ENCODE measurements around the gene RNU6-9.
"Not testable (repeated sequence)": the region's sequence is repeated elsewhere in the genome, so short reads cannot be mapped to it uniquely, and the experiment has no call there.

Gene RNU6-9

DNA sequence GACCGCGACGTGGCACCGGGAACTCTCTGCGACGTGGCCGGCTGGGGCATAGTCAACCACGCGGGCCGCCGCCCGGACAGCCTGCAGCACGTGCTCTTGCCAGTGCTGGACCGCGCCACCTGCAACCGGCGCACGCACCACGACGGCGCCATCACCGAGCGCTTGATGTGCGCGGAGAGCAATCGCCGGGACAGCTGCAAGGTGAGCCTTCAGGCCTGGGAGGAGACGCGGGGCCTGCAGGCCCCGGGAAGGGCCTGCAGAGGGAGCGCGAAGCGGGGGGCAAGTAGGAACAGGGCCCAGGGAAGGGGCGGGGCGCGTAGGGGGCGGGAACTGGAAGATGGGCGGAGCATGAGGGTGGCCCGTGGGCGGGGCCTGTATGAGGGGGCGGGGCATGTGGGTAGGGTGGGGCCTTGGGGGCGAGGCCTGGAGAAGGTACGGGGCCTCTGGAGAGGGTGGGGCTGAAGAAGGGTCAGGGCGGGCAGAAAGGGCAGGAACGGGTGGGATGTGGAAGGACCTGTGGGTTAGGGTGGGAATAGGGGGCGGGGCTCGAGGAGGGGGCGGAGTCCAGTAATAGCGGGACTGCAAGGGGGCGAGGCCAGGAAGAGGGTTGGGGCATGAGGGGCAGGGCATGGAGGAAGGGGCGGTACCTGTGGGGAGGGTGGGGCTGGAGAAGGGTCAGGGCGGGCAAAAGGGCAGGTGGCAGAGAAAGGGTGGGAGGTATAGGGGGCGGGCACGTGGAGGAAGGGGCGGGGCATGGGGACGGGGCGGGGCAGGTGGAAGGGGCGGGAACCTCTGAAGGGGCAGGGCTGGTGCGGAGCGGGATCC is 31.3 kb upstream of the RNU6-9 start:
- no peak for DNase-seq (ENCODE audit: low read depth)

GRCh38 chr19:862581-863314 is 30.5 kb upstream of the RNU6-9 start:
- no peak for DNase-seq (ENCODE audit: low read depth)

DNA sequence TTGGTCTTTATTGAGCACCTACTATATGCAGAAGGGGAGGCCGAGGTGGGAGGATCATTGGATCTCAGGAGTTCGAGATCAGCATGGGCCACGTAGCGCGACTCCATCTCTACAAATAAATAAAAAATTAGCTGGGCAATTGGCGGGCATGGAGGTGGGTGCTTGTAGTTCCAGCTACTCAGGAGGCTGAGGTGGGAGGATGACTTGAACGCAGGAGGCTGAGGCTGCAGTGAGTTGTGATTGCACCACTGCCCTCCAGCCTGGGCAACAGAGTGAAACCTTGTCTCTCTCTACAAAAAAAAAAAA is 30.0 kb upstream of the RNU6-9 start:
- DNase-seq (ENCODE audit: low read depth), result no peak

GRCh38 chr19:866769-867300 is 26.4 kb upstream of the RNU6-9 start:
- DNase-seq (ENCODE audit: low read depth), result peak; percentile 32

GRCh38 chr19:867301-867793 is 25.9 kb upstream of the RNU6-9 start:
- peak; percentile 55 for DNase-seq (ENCODE audit: low read depth)

- DNase-seq (ENCODE audit: low read depth), result peak; percentile 32
These were observed 25.3 kb upstream of the RNU6-9 start for GRCh38 chr19:867855-868457.

GRCh38 chr19:868458-869244 is 24.6 kb upstream of the RNU6-9 start:
- DNase-seq (ENCODE audit: low read depth), result peak; percentile 39

DNA sequence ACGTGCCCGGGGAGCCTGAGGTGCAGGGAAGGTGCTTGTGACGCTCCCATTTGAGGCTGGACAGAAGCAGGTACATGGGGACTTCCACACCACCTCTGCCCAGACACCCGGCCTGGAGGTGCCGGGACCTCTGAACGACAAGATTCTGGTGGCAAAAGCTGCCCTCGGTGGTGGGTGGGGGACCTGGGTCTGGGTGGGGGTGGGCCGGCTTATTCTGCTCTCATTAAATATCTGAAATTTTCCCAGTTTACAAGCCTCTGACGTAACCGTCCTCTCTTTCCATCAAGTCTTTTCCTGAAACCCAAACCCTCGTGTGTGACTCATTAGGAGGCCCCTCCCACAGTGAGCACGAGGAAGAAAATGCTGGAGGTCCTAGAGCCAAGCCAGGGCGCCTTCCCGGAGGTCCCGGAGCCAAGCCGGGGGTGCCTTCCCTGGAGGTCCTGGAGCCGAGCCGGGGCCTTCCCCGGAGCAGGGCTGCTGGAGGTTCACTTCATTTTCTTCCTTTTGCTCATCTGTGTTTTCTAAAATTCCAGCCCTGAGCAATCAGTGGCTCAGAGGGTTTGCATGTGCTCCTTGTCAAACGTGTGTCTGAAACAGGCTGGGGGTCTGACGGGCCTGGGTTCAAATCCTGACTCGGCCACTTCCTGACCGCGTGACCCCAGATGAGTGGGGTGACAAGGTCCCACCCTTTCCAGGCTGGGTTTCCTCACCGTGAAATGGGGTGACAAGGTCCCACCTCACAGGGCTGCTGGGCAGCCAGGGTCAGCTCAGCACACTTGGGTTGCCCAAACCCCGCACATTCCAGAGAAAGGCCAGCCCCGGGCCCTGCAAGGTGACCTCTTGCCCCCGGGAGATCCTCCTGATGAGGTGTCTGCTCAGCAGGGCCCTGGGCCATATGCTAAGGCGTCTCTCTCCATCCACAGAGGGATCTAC is 23.8 kb upstream of the RNU6-9 start:
- DNase-seq (ENCODE audit: low read depth), result peak; percentile 96

DNA sequence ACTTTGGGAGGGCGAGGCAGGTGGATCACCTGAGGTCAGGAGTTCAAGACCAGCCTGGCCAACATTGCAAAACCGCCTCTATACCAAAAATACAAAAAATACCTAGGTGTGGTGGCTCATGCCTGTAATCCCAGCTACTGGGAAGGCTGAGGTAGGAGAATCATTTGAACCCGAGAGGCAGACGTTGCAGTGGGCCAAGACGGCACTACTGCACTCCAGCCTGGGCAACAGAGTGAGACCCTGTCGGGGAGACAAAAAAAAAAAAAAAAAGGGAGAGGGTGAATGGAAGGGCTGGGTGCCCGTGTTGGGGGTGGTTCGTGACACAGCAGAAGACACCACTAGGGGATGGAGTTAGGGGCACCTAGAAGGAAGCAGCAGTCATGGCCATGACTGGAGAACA is 23.0 kb upstream of the RNU6-9 start:
- no peak for DNase-seq (ENCODE audit: low read depth)

GRCh38 chr19:870963-871401 is 22.3 kb upstream of the RNU6-9 start:
- no peak for DNase-seq (ENCODE audit: low read depth)

GRCh38 chr19:871446-872265 is 21.6 kb upstream of the RNU6-9 start:
- no peak for DNase-seq (ENCODE audit: low read depth)

DNA sequence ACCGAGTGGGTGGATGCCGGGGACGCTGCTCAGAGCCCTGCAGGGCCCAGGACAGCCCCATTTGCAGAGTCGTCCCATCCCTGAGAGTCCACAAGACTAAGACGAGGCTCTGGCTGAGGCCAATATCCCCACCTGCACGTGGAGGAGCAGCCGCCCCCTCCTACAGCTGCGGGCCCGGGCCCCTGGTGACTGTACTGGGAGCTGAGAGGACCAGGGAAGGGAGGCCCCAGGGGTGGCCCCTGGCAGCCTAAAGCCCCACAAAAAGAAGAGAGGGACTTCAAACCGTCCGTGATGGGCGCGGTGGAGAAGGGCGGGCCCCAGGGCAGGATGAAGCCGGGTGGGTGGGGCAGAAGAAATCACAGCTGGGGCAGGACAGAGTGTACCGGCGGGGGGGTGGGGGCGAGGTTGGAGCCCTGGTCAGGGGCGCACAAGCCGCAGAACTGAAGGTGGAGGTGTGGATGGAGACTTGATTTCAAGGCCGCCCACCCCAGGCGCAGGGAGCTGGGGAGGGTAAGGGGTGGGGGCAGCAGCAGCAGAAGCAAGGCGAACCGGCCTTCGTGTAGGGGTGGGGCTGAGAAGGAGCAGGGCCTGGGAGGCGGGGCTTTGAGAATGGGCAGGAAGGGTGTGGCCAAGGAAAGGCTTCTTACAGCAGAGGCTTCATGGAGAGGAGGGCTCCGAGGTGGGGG is 20.9 kb upstream of the RNU6-9 start:
- peak; percentile 72 for DNase-seq (ENCODE audit: low read depth)

- DNase-seq (ENCODE audit: low read depth), result no peak
These were observed 20.2 kb upstream of the RNU6-9 start for GRCh38 chr19:873084-873483.

GRCh38 chr19:873561-874041 is 19.7 kb upstream of the RNU6-9 start:
- DNase-seq (ENCODE audit: low read depth), result no peak

- DNase-seq (ENCODE audit: low read depth), result no peak
These were observed 17.9 kb upstream of the RNU6-9 start for GRCh38 chr19:875265-875879.

GRCh38 chr19:876089-876488 is 17.2 kb upstream of the RNU6-9 start:
- DNase-seq (ENCODE audit: low read depth), result no peak

GRCh38 chr19:876780-877314 is 16.4 kb upstream of the RNU6-9 start:
- DNase-seq (ENCODE audit: low read depth), result no peak

- DNase-seq (ENCODE audit: low read depth), result not testable (repeated sequence)
These were observed 15.2 kb upstream of the RNU6-9 start for GRCh38 chr19:877992-878660.
